Chondrocyte (in vitro differentiated cells): ENCODE results near the gene ETNPPL. TPM values are rescaled to one million over a fixed set of nuclear protein-coding genes. Genes with fewer than 3 reads are reported as not detected.

ENCODE experiments used
- DNase-seq: peaks from one replicate; pipeline ENCODE4 v3.0.0; 2021; ENCODE audit warnings: mixed read lengths, low spot score
- H3K27ac Mint-ChIP-seq: one replicate; pipeline ENCODE4 v1.8.0; 2021; ENCODE audit warnings: mild to moderate bottlenecking, moderate library complexity, mixed read lengths; ENCODE audit not compliant: unreplicated experiment
- H3K27me3 Mint-ChIP-seq: 2 replicates; pipeline ENCODE4 v1.8.0; 2021; ENCODE audit warnings: low read depth, mixed read lengths
- H3K36me3 Mint-ChIP-seq: 2 replicates; pipeline ENCODE4 v1.8.0; 2021; ENCODE audit warnings: low read depth, mixed read lengths
- H3K4me1 Mint-ChIP-seq: 2 replicates; pipeline ENCODE4 v1.8.0; 2021; ENCODE audit warnings: low read depth, mild to moderate bottlenecking, mixed read lengths
- H3K4me3 Mint-ChIP-seq: one replicate; pipeline ENCODE4 v1.8.0; 2021; ENCODE audit warnings: mild to moderate bottlenecking, moderate library complexity, mixed read lengths; ENCODE audit not compliant: unreplicated experiment
- H3K9me3 Mint-ChIP-seq: 2 replicates; pipeline ENCODE4 v1.8.0; 2021; ENCODE audit warnings: low read depth, mixed read lengths
- CTCF ChIP-seq: fragments of 200-600 bp; sonication (generic); IDR thresholded peaks from 2 replicates; pipeline ENCODE4 v1.5.0; 2021; ENCODE audit warnings: antibody characterized with exemption, mild to moderate bottlenecking, moderate library complexity
- total RNA-seq: library from RNA; stranded (reverse); gene quantifications from 3 replicates; pipeline ENCODE4 v1.2.1, GENCODE V29; 2021

ETNPPL gene
- total RNA-seq, 1 donor from 2014 or later = not detected

GRCh38 chr4:108695062-108695461 lies 67.8 kb downstream of the ETNPPL start:
- H3K27me3 Mint-ChIP-seq = no peaks in the 10 kb centered on the region
- no peaks in the 10 kb centered on the region for H3K4me1 Mint-ChIP-seq
- H3K36me3 Mint-ChIP-seq = no peaks in the 10 kb centered on the region
- no peak overlapping the region for H3K27ac Mint-ChIP-seq
- no peak for DNase-seq
- no peak overlapping the region for H3K4me3 Mint-ChIP-seq
- TF ChIP-seq CTCF = no peak
- H3K9me3 Mint-ChIP-seq = no peaks in the 10 kb centered on the region

GRCh38 chr4:108694423-108694822 lies 68.4 kb downstream of the ETNPPL start:
- Mint-ChIP-seq H3K9me3 (no peaks in the 10 kb centered on the region), H3K36me3 (no peaks in the 10 kb centered on the region), H3K27me3 (no peaks in the 10 kb centered on the region), H3K4me1 (no peaks in the 10 kb centered on the region), H3K4me3 (no peak overlapping the region), H3K27ac (no peak overlapping the region)
- no peak for TF ChIP-seq CTCF
- no peak for DNase-seq

DNA sequence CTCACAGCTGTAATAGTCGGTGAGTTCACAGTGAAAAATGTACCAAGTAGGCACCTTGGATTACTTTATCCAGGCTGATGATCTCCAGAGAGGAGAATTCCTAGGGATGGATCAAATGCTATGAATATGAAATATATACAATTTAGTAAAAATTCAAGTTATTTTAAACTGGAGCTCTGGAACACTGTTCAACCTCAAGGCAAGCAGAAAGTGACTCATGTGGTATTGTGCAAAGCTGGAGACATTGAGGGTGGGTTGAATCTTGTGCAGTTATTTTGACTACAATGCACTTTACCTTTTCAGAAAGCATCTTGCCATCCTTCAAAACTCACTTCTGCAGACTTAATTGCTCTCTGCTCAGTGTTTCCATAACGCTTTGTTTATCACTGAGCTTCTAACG lies 69.0 kb downstream of the ETNPPL start:
- Mint-ChIP-seq H3K36me3 (no peaks in the 10 kb centered on the region), H3K4me3 (no peak overlapping the region), H3K4me1 (no peaks in the 10 kb centered on the region), H3K9me3 (no peaks in the 10 kb centered on the region), H3K27me3 (no peaks in the 10 kb centered on the region), H3K27ac (no peak overlapping the region)
- no peak for TF ChIP-seq CTCF
- DNase-seq = no peak

GRCh38 chr4:108693211-108693610 lies 69.6 kb downstream of the ETNPPL start:
- TF ChIP-seq CTCF = no peak
- Mint-ChIP-seq H3K27ac (no peak overlapping the region), H3K36me3 (no peaks in the 10 kb centered on the region), H3K27me3 (no peaks in the 10 kb centered on the region), H3K9me3 (no peaks in the 10 kb centered on the region), H3K4me3 (no peak overlapping the region), H3K4me1 (no peaks in the 10 kb centered on the region)
- no peak for DNase-seq

Other genes with a start within 250 kb of the ETNPPL start
- gene RPL34, start 142.5 kb downstream of the ETNPPL start, total RNA-seq = 729 to 861 TPM (median 741 TPM) in 3 replicates
- 272 to 365 TPM (median 279 TPM) in 3 replicates for gene OSTC, start 112.5 kb downstream of the ETNPPL start, total RNA-seq